NB4 (cell line): ENCODE results near the gene GRIN2A.

ENCODE experiments used
- DNase-seq: peaks from one replicate; pipeline ENCODE4 v3.0.0; 2010; ENCODE audit warnings: low read depth
- H3K4me3 ChIP-seq: one replicate; pipeline ENCODE4 v1.5.1; 2011; ENCODE audit warnings: mild to moderate bottlenecking, low read depth, low read length, moderate library complexity
- CTCF ChIP-seq: IDR thresholded peaks from one replicate; pipeline ENCODE4 v1.5.1; 2012; ENCODE audit warnings: low read depth, low read length
- MAX ChIP-seq: IDR thresholded peaks from 2 replicates; pipeline ENCODE4 v1.6.1; 2011; ENCODE audit warnings: low read depth, low read length
- MYC ChIP-seq: IDR thresholded peaks from 2 replicates; pipeline ENCODE4 v1.6.1; 2011; ENCODE audit warnings: low read depth, low read length
- POLR2A ChIP-seq: IDR thresholded peaks from 2 replicates; pipeline ENCODE4 v1.6.1; 2011; ENCODE audit warnings: mild to moderate bottlenecking; ENCODE audit not compliant: insufficient read length; ENCODE audit errors: extremely low read depth

Gene GRIN2A

GRCh38 chr16:9778849-9779248 is 403.4 kb downstream of the GRIN2A start:
- DNase-seq, result no peak
- no peak for TF ChIP-seq CTCF
- no peak for TF ChIP-seq MAX
- no peak for TF ChIP-seq POLR2A
- TF ChIP-seq MYC, result no peak
- H3K4me3 ChIP-seq, result no peak overlapping the region

GRCh38 chr16:9775998-9776397 is 406.2 kb downstream of the GRIN2A start:
- TF ChIP-seq CTCF, result no peak
- TF ChIP-seq MAX, result no peak
- no peak for TF ChIP-seq MYC
- TF ChIP-seq POLR2A, result no peak

GRCh38 chr16:9773289-9773688 is 408.9 kb downstream of the GRIN2A start:
- no peak overlapping the region for H3K4me3 ChIP-seq
- TF ChIP-seq MYC (no peak), MAX (no peak), CTCF (no peak), POLR2A (no peak)
- DNase-seq, result no peak

More at GRCh38 chr16:9775998-9776397, 406.2 kb downstream of the GRIN2A start:
- DNase-seq, result no peak
- no peak overlapping the region for H3K4me3 ChIP-seq

GRCh38 chr16:9772526-9773225 is 409.6 kb downstream of the GRIN2A start:
- no peak for DNase-seq
- no peak overlapping the region for H3K4me3 ChIP-seq
- TF ChIP-seq MYC, result no peak
- no peak for TF ChIP-seq MAX
- TF ChIP-seq POLR2A, result no peak
- no peak for TF ChIP-seq CTCF

GRCh38 chr16:9766891-9767290 is 415.3 kb downstream of the GRIN2A start:
- no peak overlapping the region for H3K4me3 ChIP-seq
- TF ChIP-seq CTCF (no peak), MAX (no peak), MYC (no peak), POLR2A (no peak)
- no peak for DNase-seq
